GM12873 (cell line): ENCODE data around the gene GPANK1.

ENCODE experiments used
- CTCF ChIP-seq: IDR thresholded peaks from 2 replicates; pipeline ENCODE4 v1.5.1; 2012; ENCODE audit warnings: low read depth, mild to moderate bottlenecking, moderate library complexity, low read length, control low read depth; ENCODE audit not compliant: insufficient read depth; ENCODE audit errors: missing control alignments

The GPANK1 gene

GRCh38 chr6:31689249-31690110 is 24.7 kb upstream of the GPANK1 start:
- TF ChIP-seq CTCF: peak; percentile 58

- TF ChIP-seq CTCF: no peak
Measured at GRCh38 chr6:31687860-31688693, 23.3 kb upstream of the GPANK1 start.

GRCh38 chr6:31687321-31687720 is 22.5 kb upstream of the GPANK1 start:
- no peak for TF ChIP-seq CTCF

GRCh38 chr6:31686483-31686882 is 21.7 kb upstream of the GPANK1 start:
- no peak for TF ChIP-seq CTCF

- no peak for TF ChIP-seq CTCF
Measured at GRCh38 chr6:31683591-31683990, 18.8 kb upstream of the GPANK1 start.

- TF ChIP-seq CTCF: peak; percentile 26
Measured at GRCh38 chr6:31681135-31681671, 16.4 kb upstream of the GPANK1 start.
